Glutamatergic neuron (in vitro differentiated cells): Measurements from ENCODE around the gene TDRD9. TPM values are rescaled to one million over a fixed set of nuclear protein-coding genes. Genes with fewer than 3 reads are reported as not detected.
"Not testable (repeated sequence)": the region's sequence is repeated elsewhere in the genome, so short reads cannot be mapped to it uniquely, and the experiment has no call there.

Source experiments
- DNase-seq: peaks from one replicate; pipeline ENCODE4 v3.0.0; 2022
- H3K27ac Mint-ChIP-seq: one replicate; pipeline ENCODE4 v1.8.0; 2020; ENCODE audit warnings: mild to moderate bottlenecking, mixed read lengths, inconsistent platforms; ENCODE audit not compliant: unreplicated experiment
- H3K27me3 Mint-ChIP-seq: one replicate; pipeline ENCODE4 v1.8.0; 2020; ENCODE audit warnings: mild to moderate bottlenecking, moderate library complexity, mixed read lengths, inconsistent platforms; ENCODE audit not compliant: unreplicated experiment
- H3K36me3 Mint-ChIP-seq: one replicate; pipeline ENCODE4 v1.8.0; 2020; ENCODE audit warnings: mild to moderate bottlenecking, mixed read lengths, inconsistent platforms; ENCODE audit not compliant: unreplicated experiment
- H3K4me1 Mint-ChIP-seq: one replicate; pipeline ENCODE4 v1.8.0; 2020; ENCODE audit warnings: mild to moderate bottlenecking, low read depth, mixed read lengths, inconsistent platforms; ENCODE audit not compliant: unreplicated experiment
- H3K4me3 Mint-ChIP-seq: one replicate; pipeline ENCODE4 v1.8.0; 2020; ENCODE audit warnings: mild to moderate bottlenecking, mixed read lengths, inconsistent platforms; ENCODE audit not compliant: unreplicated experiment
- H3K9me3 Mint-ChIP-seq: one replicate; pipeline ENCODE4 v1.8.0; 2020; ENCODE audit warnings: mild to moderate bottlenecking, moderate library complexity, mixed read lengths, inconsistent platforms; ENCODE audit not compliant: unreplicated experiment
- CTCF ChIP-seq: fragments of 200-600 bp; sonication (generic); IDR thresholded peaks from one replicate; pipeline ENCODE4 v1.5.0; 2021; ENCODE audit not compliant: partially characterized antibody, unreplicated experiment
- total RNA-seq: library from RNA; stranded (reverse); fragmentation: NEBNext Ultra II Directional; extraction: Animal tissue kit (Norgen Biotek cat#: 25700); gene quantifications from one replicate; pipeline ENCODE4 v1.2.1, GENCODE V29; 2021; ENCODE audit not compliant: unreplicated experiment

TDRD9 gene
- total RNA-seq, 1 donor from 2014 or later: not detected

- no peak for DNase-seq
- no peak for TF ChIP-seq CTCF
- Mint-ChIP-seq H3K4me3 (no peak overlapping the region), H3K27ac (no peak overlapping the region), H3K36me3 (no peaks in the 10 kb centered on the region), H3K4me1 (peaks cover 9% of the 10 kb centered on the region), H3K9me3 (peaks cover 4% of the 10 kb centered on the region), H3K27me3 (peaks cover 3% of the 10 kb centered on the region)
These were observed 43.4 kb upstream of the TDRD9 start for GRCh38 chr14:103884854-103885253.

GRCh38 chr14:103885509-103885932 is 42.7 kb upstream of the TDRD9 start:
- Mint-ChIP-seq H3K4me1 (peaks cover 6% of the 10 kb centered on the region), H3K27ac (no peak overlapping the region), H3K27me3 (peaks cover 5% of the 10 kb centered on the region), H3K9me3 (peaks cover 4% of the 10 kb centered on the region), H3K36me3 (no peaks in the 10 kb centered on the region), H3K4me3 (no peak overlapping the region)
- TF ChIP-seq CTCF: no peak
- DNase-seq: no peak

- DNase-seq: no peak
- Mint-ChIP-seq H3K27me3 (peaks cover 5% of the 10 kb centered on the region), H3K27ac (no peak overlapping the region)
These were observed 41.7 kb upstream of the TDRD9 start for GRCh38 chr14:103886304-103887169.

GRCh38 chr14:103887170-103887501 is 41.1 kb upstream of the TDRD9 start:
- H3K36me3 Mint-ChIP-seq: no peaks in the 10 kb centered on the region
- peaks cover 5% of the 10 kb centered on the region for H3K27me3 Mint-ChIP-seq
- DNase-seq: no peak
- TF ChIP-seq CTCF: no peak
- H3K27ac Mint-ChIP-seq: no peak overlapping the region
- peaks cover 1% of the 10 kb centered on the region for H3K9me3 Mint-ChIP-seq
- H3K4me3 Mint-ChIP-seq: no peak overlapping the region
- H3K4me1 Mint-ChIP-seq: peaks cover 2% of the 10 kb centered on the region

More at GRCh38 chr14:103886304-103887169, 41.7 kb upstream of the TDRD9 start:
- no peak for TF ChIP-seq CTCF
- peaks cover 2% of the 10 kb centered on the region for H3K4me1 Mint-ChIP-seq
- H3K4me3 Mint-ChIP-seq: peak overlapping the region; percentile 20
- H3K9me3 Mint-ChIP-seq: peaks cover 1% of the 10 kb centered on the region
- H3K36me3 Mint-ChIP-seq: no peaks in the 10 kb centered on the region

DNA sequence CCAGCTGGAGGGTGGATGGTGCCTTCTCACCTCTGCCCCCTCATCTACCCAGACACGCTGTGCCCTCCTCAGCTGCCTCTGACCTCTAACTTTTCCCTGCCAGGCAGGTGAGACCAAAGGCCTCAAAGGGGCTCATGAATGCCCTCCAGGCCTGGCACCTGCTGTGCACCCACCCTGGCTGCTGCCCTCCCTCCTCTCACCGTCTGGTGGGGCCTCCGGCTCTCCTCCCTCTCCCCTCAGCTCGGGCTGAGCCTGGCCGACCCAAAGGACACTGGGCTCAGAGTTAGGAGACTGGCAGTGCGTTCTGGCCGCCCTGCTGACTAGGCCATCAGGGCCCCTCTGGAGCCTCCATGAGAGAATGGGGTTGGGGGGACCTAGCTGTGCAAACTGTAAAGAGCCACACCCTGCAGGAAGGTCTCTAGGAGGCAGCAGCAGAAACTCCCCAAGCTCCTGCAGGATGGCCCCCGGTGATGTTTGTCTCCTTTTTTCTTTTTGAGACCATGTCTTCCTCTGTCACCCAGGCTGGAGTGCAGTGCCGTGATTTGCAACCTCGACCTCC is 40.6 kb upstream of the TDRD9 start:
- TF ChIP-seq CTCF: no peak
- Mint-ChIP-seq H3K36me3 (no peaks in the 10 kb centered on the region), H3K4me3 (no peak overlapping the region), H3K4me1 (peaks cover 2% of the 10 kb centered on the region), H3K27me3 (peaks cover 5% of the 10 kb centered on the region), H3K27ac (no peak overlapping the region), H3K9me3 (peaks cover 1% of the 10 kb centered on the region)
- no peak for DNase-seq

- not testable (repeated sequence) for H3K4me3 Mint-ChIP-seq, DNase-seq, H3K9me3 Mint-ChIP-seq, H3K27me3 Mint-ChIP-seq, H3K4me1 Mint-ChIP-seq, H3K27ac Mint-ChIP-seq, H3K36me3 Mint-ChIP-seq
These were observed 39.3 kb upstream of the TDRD9 start for GRCh38 chr14:103889002-103889312.
